IPS-18c (cell line): ENCODE results near the gene LSR.
"Not testable (repeated sequence)": the region's sequence is repeated elsewhere in the genome, so short reads cannot be mapped to it uniquely, and the experiment has no call there.

Experiments used
- H3K4me3 ChIP-seq: 2 replicates; pipeline ENCODE4 v1.7.0; 2013; ENCODE audit warnings: low read depth, mild to moderate bottlenecking, low read length, moderate library complexity; ENCODE audit not compliant: insufficient read depth
- H3K9me3 ChIP-seq: one replicate; pipeline ENCODE4 v1.6.1; 2013; ENCODE audit warnings: mild to moderate bottlenecking, low read length, moderate library complexity; ENCODE audit not compliant: control insufficient read depth, insufficient read depth

The LSR gene

GRCh38 chr19:35272122-35272719 is 23.4 kb downstream of the LSR start:
- Histone ChIP-seq H3K9me3 (no peaks in the 10 kb centered on the region), H3K4me3 (no peak overlapping the region)

GRCh38 chr19:35272954-35273649 is 24.3 kb downstream of the LSR start:
- H3K4me3 ChIP-seq = no peak overlapping the region
- H3K9me3 ChIP-seq = no peaks in the 10 kb centered on the region

- Histone ChIP-seq H3K9me3 (no peaks in the 10 kb centered on the region), H3K4me3 (no peak overlapping the region)
Measured at GRCh38 chr19:35273686-35274259, 25.0 kb downstream of the LSR start.

- Histone ChIP-seq H3K9me3 (no peaks in the 10 kb centered on the region), H3K4me3 (no peak overlapping the region)
Measured at GRCh38 chr19:35274323-35274722, 25.5 kb downstream of the LSR start.

- Histone ChIP-seq H3K4me3 (no peak overlapping the region), H3K9me3 (no peaks in the 10 kb centered on the region)
Measured at GRCh38 chr19:35276706-35277281, 28.0 kb downstream of the LSR start.

GRCh38 chr19:35278578-35279284 is 29.9 kb downstream of the LSR start:
- peaks cover 2% of the 10 kb centered on the region for H3K9me3 ChIP-seq
- H3K4me3 ChIP-seq = no peak overlapping the region

- H3K9me3 ChIP-seq = peaks cover 2% of the 10 kb centered on the region
Measured at GRCh38 chr19:35279374-35279773, 30.6 kb downstream of the LSR start.

GRCh38 chr19:35279985-35280821 is 31.4 kb downstream of the LSR start:
- H3K9me3 ChIP-seq = peaks cover 2% of the 10 kb centered on the region
- H3K4me3 ChIP-seq = no peak overlapping the region

More at GRCh38 chr19:35279374-35279773, 30.6 kb downstream of the LSR start:
- H3K4me3 ChIP-seq = no peak overlapping the region

- Histone ChIP-seq H3K4me3 (no peak overlapping the region), H3K9me3 (peaks cover 2% of the 10 kb centered on the region)
Measured at GRCh38 chr19:35281303-35281702, 32.5 kb downstream of the LSR start.

- Histone ChIP-seq H3K9me3 (peaks cover 2% of the 10 kb centered on the region), H3K4me3 (no peak overlapping the region)
Measured at GRCh38 chr19:35284153-35285094, 35.6 kb downstream of the LSR start.

- no peak overlapping the region for H3K4me3 ChIP-seq
- H3K9me3 ChIP-seq = peaks cover 2% of the 10 kb centered on the region
Measured at GRCh38 chr19:35285095-35285449, 36.3 kb downstream of the LSR start.

GRCh38 chr19:35285465-35285864 is 36.7 kb downstream of the LSR start:
- not testable (repeated sequence) for H3K9me3 ChIP-seq, H3K4me3 ChIP-seq

- H3K9me3 ChIP-seq, H3K4me3 ChIP-seq: not testable (repeated sequence)
Measured at GRCh38 chr19:35286101-35286500, 37.3 kb downstream of the LSR start.

GRCh38 chr19:35287713-35288112 is 38.9 kb downstream of the LSR start:
- Histone ChIP-seq H3K9me3 (peaks cover 2% of the 10 kb centered on the region), H3K4me3 (no peak overlapping the region)

- H3K9me3 ChIP-seq = peaks cover 2% of the 10 kb centered on the region
- H3K4me3 ChIP-seq = no peak overlapping the region
Measured at GRCh38 chr19:35288331-35288730, 39.5 kb downstream of the LSR start.

- H3K9me3 ChIP-seq = no peaks in the 10 kb centered on the region
- no peak overlapping the region for H3K4me3 ChIP-seq
Measured at GRCh38 chr19:35288906-35289305, 40.1 kb downstream of the LSR start.
